Ascending aorta (tissue), 2 donors: ENCODE data around the gene ZDHHC18. TPM values are rescaled to one million over a fixed set of nuclear protein-coding genes. Genes with fewer than 3 reads are reported as not detected.
A peak's percentile ranks its signal among the peaks of the same experiment; 100 is the strongest.
"Not testable (repeated sequence)": the region's sequence is repeated elsewhere in the genome, so short reads cannot be mapped to it uniquely, and the experiment has no call there.

Source experiments
- DNase-seq, 2 donors: peaks; one replicate each; pipeline ENCODE4 v3.0.0-alpha.2; 2019; ENCODE audit warnings: low spot score in 2 of 2
- H3K27ac ChIP-seq, 2 donors: fragments of 200-600 bp; sonication (generic); one replicate each; pipeline ENCODE4 v1.5.1; 2016 to 2017; ENCODE audit warnings: mild to moderate bottlenecking in 1 of 2
- H3K27me3 ChIP-seq: fragments of 200-600 bp; sonication (generic); one replicate; pipeline ENCODE4 v1.5.1; 2017
- H3K36me3 ChIP-seq, 2 donors: fragments of 200-600 bp; sonication (generic); one replicate each; pipeline ENCODE4 v1.5.1; 2016
- H3K4me1 ChIP-seq, 2 donors: fragments of 200-600 bp; sonication (generic); one replicate each; pipeline ENCODE4 v1.5.1; 2016 to 2017; ENCODE audit warnings: mild to moderate bottlenecking in 1 of 2
- H3K4me3 ChIP-seq, 2 donors: fragments of 200-600 bp; sonication (generic); one replicate each; pipeline ENCODE4 v1.5.1; 2016 to 2017; ENCODE audit warnings: mild to moderate bottlenecking in 1 of 2
- H3K9me3 ChIP-seq, 2 donors: fragments of 200-600 bp; sonication (generic); one replicate each; pipeline ENCODE4 v1.5.1; 2016
- intact Hi-C: fragments of 100-400 bp; cut with DNase I; formaldehyde crosslinking; loops from one replicate; pipeline ENCODE4 v1.15.1; 2023
- total RNA-seq: library from RNA; depleted of rRNA; stranded (reverse); fragments of >200 nt; gene quantifications from one replicate; pipeline ENCODE4 v1.1.0, GENCODE V29; 2016
- TF ChIP-seq, protein P1 (sequence below), 3 experiments: fragments of 200-600 bp in 2 of 3; fragments of 450-650 bp in 1 of 3; sonication (generic) in 2 of 3; IDR thresholded peaks; one replicate each; pipeline ENCODE4 v1.5.1; 2016 to 2019; ENCODE audit warnings: antibody characterized with exemption in 3 of 3, mild to moderate bottlenecking in 1 of 3, moderate library complexity in 1 of 3

The ZDHHC18 gene
- total RNA-seq, 1 donor from 2014 or later, result 36.0 TPM

DNA sequence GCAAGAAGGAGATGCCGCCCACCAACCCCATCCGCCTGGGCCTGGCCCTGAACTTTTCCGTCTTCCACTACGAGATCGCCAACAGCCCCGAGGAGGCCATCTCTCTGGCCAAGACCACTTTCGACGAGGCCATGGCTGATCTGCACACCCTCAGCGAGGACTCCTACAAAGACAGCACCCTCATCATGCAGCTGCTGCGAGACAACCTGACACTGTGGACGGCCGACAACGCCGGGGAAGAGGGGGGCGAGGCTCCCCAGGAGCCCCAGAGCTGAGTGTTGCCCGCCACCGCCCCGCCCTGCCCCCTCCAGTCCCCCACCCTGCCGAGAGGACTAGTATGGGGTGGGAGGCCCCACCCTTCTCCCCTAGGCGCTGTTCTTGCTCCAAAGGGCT is 37.2 kb downstream of the ZDHHC18 start:
- Histone ChIP-seq H3K27ac (peak overlapping the region; percentile 89 to 97), H3K9me3 (no peaks in the 10 kb centered on the region), H3K4me3 (peak overlapping the region in 1 of 2 donors; percentile 71), H3K36me3 (no peaks in the 10 kb centered on the region), H3K4me1 (peaks cover 0 to 13% of the 10 kb centered on the region in 2 donors), H3K27me3 (no peaks in the 10 kb centered on the region)
- TF ChIP-seq, protein P1, sequence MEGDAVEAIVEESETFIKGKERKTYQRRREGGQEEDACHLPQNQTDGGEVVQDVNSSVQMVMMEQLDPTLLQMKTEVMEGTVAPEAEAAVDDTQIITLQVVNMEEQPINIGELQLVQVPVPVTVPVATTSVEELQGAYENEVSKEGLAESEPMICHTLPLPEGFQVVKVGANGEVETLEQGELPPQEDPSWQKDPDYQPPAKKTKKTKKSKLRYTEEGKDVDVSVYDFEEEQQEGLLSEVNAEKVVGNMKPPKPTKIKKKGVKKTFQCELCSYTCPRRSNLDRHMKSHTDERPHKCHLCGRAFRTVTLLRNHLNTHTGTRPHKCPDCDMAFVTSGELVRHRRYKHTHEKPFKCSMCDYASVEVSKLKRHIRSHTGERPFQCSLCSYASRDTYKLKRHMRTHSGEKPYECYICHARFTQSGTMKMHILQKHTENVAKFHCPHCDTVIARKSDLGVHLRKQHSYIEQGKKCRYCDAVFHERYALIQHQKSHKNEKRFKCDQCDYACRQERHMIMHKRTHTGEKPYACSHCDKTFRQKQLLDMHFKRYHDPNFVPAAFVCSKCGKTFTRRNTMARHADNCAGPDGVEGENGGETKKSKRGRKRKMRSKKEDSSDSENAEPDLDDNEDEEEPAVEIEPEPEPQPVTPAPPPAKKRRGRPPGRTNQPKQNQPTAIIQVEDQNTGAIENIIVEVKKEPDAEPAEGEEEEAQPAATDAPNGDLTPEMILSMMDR (IDR thresholded peaks at IDR 0.05), result no peak
- intact Hi-C loops, result no loop called here
- DNase-seq, result no peak

DNA sequence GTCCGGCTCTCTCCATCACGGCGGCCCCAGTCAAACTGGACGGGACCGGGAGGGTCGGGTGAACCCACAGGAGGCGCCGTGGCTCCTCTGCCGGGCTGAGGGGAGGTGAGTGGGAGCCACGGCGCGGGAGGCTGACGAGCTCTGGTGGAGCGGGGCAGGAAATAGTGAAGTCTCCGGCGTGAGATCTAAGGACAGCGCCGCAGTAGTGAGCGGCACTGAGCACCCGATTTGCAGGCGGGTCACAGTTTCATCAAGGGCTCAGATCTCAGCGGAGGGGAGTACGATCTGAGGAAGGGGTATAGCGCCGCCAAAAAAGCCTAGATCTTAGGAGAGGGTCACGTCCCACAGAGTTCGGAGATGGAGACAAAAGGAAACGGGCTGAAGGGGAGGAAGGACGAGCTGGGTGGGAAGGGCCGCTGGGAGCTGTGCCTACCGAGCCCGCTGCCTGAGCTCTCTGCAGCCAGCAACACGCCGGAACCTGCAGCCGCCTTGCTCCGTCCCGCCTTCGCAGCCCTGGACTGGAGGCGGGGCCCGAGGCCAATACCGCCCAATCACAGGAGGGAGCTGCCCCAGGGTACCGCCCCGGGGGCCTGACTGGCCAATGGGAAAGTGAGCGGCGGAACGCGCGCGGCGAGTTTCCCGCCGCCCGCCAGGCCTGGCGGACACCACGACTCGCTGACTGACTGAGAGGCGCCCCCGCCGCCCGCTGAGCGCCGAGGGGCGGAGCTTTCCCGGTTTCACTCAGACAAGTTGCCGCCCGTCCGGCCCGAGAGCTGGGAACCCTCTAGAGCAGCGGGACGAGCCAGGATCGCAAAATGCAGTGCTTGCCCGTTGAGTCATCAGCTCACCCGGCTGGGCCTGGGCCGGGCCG is 38.4 kb downstream of the ZDHHC18 start:
- Histone ChIP-seq H3K27me3 (no peaks in the 10 kb centered on the region), H3K9me3 (no peaks in the 10 kb centered on the region), H3K4me3 (peak overlapping the region; percentile 71 to 72), H3K36me3 (no peaks in the 10 kb centered on the region), H3K27ac (peak overlapping the region; percentile 97), H3K4me1 (peaks cover 0 to 13% of the 10 kb centered on the region in 2 donors)
- TF ChIP-seq, protein P1 (IDR thresholded peaks at IDR 0.05), result no peak
- DNase-seq, result peak; percentile 94 to 99
- intact Hi-C loops, result loop anchor here (1.0 to 5.0 kb wide), 3 partner anchors 12 to 168 kb away; partner anchors contain the start of genes ARID1A and GPN2

DNA sequence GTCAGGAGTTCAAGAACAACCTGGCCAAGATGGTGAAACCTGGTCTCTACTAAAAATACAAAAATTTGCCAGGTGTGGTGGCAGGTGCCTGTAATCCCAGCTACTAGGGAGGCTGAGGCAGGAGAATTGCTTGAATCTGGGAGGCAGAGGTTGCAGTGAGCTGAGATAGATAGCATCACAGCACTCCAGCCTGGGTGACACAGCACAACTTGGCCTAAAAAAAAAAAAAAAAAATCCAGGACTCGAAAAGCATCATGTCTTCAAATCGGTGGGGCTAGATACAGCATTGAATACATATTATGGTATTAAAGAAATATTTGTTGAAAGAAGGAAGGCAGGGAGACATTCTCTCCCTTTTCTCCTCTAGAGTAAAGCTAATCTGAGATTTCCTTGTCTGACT is 46.6 kb downstream of the ZDHHC18 start:
- intact Hi-C loops, DNase-seq, H3K4me3 ChIP-seq, H3K4me1 ChIP-seq, H3K9me3 ChIP-seq, H3K36me3 ChIP-seq, H3K27ac ChIP-seq, H3K27me3 ChIP-seq: not testable (repeated sequence)

DNA sequence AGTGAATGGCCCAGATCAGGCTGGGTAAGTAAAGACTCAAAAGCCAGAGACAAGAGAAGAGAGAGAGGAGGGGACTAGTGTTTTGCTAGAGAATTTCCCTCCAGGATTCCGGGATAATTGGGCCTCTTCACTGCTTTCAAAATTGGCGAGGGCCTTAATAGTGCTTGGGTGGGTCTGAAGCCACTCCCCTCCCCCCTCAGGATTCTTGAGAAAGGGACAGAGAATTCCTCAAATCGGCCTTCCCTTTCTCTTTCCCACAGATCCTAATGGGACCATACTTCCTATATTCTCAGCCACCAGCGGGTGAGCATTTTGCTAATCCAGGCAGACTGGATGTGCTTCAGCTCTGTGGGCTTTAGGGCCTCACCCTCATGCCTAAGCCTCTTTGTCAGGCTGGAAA is 48.4 kb downstream of the ZDHHC18 start:
- H3K4me1 ChIP-seq, result peaks cover 0 to 3% of the 10 kb centered on the region in 2 donors
- no peak for DNase-seq
- intact Hi-C loops, result loop anchor here (5.0 kb wide), 1 partner anchor 273 kb away; no protein-coding TSS in a partner anchor

DNA sequence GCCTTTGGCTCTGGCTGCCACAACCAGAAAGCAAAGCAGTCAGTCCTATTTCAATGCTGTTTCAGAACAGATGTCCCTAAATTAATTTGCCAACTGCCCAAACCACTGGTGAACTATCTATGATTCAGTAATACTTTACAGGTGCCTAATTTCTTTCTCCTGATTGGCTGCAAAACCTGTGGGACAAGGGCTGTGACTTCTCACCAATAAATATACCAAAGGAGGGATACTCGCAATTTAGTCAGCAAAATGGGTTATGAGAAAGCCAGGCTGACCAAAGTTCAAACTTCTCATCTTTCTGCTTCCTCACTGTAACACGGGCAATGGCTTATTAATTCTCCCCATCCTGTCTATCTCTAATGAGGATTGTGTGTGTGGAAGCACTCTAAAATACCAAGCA is 50.8 kb downstream of the ZDHHC18 start:
- Histone ChIP-seq H3K36me3 (peaks cover 34 to 42% of the 10 kb centered on the region in 2 donors), H3K4me1 (peaks cover 0 to 3% of the 10 kb centered on the region in 2 donors), H3K4me3 (no peak overlapping the region), H3K27me3 (no peaks in the 10 kb centered on the region), H3K27ac (peak overlapping the region; percentile 12 to 61), H3K9me3 (no peaks in the 10 kb centered on the region)
- intact Hi-C loops, result loop anchor here (5.0 kb wide), 1 partner anchor 275 kb away; no protein-coding TSS in a partner anchor
- TF ChIP-seq, protein P1 (IDR thresholded peaks at IDR 0.05), result no peak
- DNase-seq, result no peak

More for the DNA sequence above, 48.4 kb downstream of the ZDHHC18 start:
- no peak overlapping the region for H3K27ac ChIP-seq
- H3K9me3 ChIP-seq, result no peaks in the 10 kb centered on the region
- H3K27me3 ChIP-seq, result no peaks in the 10 kb centered on the region
- peaks cover 17 to 20% of the 10 kb centered on the region in 2 donors for H3K36me3 ChIP-seq
- TF ChIP-seq, protein P1 (IDR thresholded peaks at IDR 0.05), result no peak
- no peak overlapping the region for H3K4me3 ChIP-seq

DNA sequence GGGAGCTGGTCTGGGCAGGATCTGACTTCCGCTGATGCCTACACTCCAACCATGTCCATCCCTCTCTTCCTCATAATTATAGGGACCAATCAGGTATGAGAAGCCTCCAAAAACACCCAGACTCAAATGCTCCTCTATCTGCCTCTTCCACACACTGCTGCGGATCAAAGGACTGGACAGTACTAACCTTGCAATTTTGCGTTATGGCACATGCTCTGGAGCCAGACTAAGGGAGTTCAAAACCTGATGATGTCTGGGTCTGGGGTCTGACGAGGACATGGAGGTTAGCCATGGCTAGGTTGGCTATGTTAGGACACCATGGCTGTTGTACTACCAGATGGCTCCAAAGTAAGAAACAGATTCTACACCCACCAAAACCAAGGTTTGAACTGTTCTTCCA is 53.3 kb downstream of the ZDHHC18 start:
- TF ChIP-seq, protein P1 (IDR thresholded peaks at IDR 0.05), result no peak
- intact Hi-C loops, result loop anchor here (2.0 to 5.0 kb wide), 2 partner anchors 69 to 277 kb away; no protein-coding TSS in a partner anchor
- no peak overlapping the region for H3K4me3 ChIP-seq
- no peak overlapping the region for H3K27ac ChIP-seq
- H3K9me3 ChIP-seq, result no peaks in the 10 kb centered on the region
- DNase-seq, result no peak
- H3K4me1 ChIP-seq, result peaks cover 0 to 3% of the 10 kb centered on the region in 2 donors
- peaks cover 57 to 67% of the 10 kb centered on the region in 2 donors for H3K36me3 ChIP-seq
- no peaks in the 10 kb centered on the region for H3K27me3 ChIP-seq

DNA sequence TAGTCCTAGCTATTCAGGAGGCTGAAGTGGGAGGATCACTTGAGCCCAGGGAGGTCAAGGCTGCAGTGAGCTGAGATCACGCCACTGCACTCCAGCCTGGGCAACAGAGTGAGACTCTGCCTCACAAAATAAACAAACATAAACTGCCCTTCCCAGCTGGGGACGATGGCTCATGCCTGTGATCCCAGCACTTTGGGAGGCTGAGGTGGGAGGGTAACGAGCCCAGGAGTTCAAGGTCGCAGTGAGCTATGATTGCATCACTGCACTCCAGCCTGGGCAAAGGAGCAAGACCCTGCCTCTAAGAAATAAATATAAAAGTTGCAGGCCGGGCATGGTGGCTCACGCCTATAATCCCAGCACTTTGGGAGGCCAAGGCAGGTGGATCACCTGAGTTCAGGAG is 55.1 kb downstream of the ZDHHC18 start:
- H3K4me3 ChIP-seq, H3K9me3 ChIP-seq, DNase-seq, H3K27me3 ChIP-seq, H3K27ac ChIP-seq, H3K4me1 ChIP-seq, intact Hi-C loops: not testable (repeated sequence)
- H3K36me3 ChIP-seq, result peaks cover 75 to 84% of the 10 kb centered on the region in 2 donors
